ENCODE results near the gene TBX19.

TBX19 gene

DNA sequence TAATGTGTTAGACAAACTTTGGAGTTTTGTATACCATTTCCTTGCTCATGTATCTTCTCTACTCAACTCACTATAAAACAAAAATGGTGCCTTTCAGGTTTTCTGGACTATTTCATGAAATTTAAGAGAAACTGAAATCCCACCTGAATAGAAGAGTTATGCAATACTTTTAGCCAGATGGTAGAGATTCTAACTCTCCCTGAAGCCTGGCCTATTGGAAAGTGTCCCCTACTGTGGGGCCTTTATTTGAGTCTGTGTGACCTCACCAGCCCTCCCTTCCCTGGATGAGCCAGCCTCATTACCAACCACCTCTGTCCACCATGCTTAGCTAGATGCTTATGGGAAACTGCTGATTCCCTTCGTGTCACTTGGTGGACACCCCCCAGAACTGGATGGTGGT lies 35.5 kb downstream of the TBX19 start:
- Histone ChIP-seq H3K9me3 (ENCODE audit: low read length) (no peaks in the 10 kb centered on the region), H3K4me3 (ENCODE audit: low read length) (no peak overlapping the region), H3K27me3 (ENCODE audit: insufficient read depth, low read length) (no peaks in the 10 kb centered on the region), H2AFZ (ENCODE audit: low read depth, low read length) (no peak overlapping the region), H3K4me1 (ENCODE audit: insufficient read depth, low read length) (no peaks in the 10 kb centered on the region), H3K36me3 (ENCODE audit: insufficient read depth, low read length) (no peaks in the 10 kb centered on the region)

DNA sequence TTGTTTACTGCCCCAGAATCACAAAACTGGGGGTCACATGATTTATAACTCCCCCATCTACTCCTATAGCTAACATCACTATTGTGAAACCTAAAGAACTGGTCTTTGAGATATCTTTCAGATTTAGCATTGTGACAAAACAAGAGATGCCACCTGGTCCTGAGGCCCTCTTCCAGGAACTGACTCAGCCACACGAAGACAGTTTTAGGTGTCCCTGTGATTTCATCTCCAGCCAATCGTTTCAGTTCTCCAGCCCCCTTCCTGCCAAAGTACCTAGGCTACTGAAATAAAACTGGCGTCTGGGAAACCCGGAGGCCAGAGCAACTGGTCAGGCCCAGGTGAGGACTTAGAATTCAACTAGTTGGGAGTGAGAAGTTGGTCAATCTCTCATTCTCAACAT lies 36.6 kb downstream of the TBX19 start:
- Histone ChIP-seq H3K4me1 (ENCODE audit: insufficient read depth, low read length) (no peaks in the 10 kb centered on the region), H2AFZ (ENCODE audit: low read depth, low read length) (no peak overlapping the region), H3K36me3 (ENCODE audit: insufficient read depth, low read length) (no peaks in the 10 kb centered on the region), H3K9me3 (ENCODE audit: low read length) (no peaks in the 10 kb centered on the region), H3K4me3 (ENCODE audit: low read length) (no peak overlapping the region), H3K27me3 (ENCODE audit: insufficient read depth, low read length) (no peaks in the 10 kb centered on the region)

DNA sequence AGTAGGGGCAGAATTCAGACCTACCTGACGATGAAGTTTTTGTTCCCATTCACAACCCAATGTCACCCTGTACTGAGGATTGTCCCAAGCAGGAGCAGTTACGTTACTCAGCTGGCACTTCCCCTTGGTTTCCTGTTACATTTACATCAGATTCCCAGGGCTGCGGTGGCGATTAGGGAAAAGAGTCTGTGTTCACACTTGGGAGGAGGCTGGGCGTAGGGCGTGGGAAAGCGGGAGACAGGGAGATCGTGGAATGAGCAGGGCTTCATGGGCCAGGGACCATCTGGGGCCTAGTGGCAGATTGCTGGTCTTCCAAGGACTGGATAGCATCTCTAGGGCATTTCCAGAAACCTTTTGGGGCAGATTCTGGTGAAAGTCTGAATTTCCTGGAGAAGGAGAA lies 39.0 kb downstream of the TBX19 start:
- no peaks in the 10 kb centered on the region for H3K36me3 ChIP-seq (ENCODE audit: insufficient read depth, low read length)
- no peaks in the 10 kb centered on the region for H3K4me1 ChIP-seq (ENCODE audit: insufficient read depth, low read length)
- H2AFZ ChIP-seq (ENCODE audit: low read depth, low read length), result no peak overlapping the region
- H3K4me3 ChIP-seq (ENCODE audit: low read length), result no peak overlapping the region
- H3K9me3 ChIP-seq (ENCODE audit: low read length), result no peaks in the 10 kb centered on the region
- no peaks in the 10 kb centered on the region for H3K27me3 ChIP-seq (ENCODE audit: insufficient read depth, low read length)

DNA sequence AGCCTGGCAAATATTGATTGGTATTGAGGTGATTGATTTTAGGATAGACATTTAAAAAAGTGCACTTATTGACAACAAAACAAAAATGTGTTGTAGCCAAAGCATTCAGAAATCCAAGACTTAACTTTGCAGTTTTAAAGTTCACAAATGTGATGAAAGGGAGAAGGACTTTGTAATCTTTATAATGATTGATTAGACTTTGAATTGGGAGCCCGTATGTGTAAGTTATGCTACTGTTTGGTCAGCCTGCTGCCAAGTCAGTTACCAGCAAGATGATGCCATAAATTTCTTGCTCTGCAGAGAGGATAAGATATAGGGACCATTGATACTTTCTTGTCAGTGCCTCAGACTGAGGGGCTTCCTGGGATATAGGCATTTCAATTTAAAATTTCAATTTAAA lies 39.5 kb downstream of the TBX19 start:
- no peak overlapping the region for H2AFZ ChIP-seq (ENCODE audit: low read depth, low read length)

DNA sequence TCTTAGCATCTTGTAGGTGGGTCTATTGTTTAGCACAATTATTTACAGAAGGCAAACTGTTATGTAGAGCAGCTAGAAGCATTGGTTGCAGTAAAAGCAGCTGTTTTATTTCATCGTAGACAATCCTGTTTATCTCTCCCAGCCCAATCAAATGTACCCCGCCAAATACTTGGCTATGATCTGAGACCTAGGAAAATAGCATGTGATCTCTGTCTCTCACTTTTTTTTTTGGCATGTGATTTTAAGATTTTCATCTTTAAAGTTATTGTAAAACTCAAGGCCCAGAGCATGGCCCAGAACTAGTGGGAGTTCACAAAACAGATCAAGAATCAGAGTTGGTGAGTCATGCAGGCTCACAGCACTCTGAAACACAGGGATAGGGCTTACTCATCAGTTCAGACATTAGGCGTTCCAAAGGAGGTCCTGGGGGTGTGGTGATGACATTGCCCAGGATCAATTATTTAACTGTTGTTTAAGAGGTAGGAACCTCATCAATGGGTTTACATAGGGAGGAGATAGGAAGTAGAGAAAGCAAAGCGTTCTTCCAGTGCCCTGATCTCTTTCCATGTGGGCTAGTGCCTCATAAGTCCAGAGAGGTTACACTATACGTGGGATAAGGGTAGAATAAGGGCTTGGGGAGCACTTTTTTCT lies 40.2 kb downstream of the TBX19 start:
- no peaks in the 10 kb centered on the region for H3K9me3 ChIP-seq (ENCODE audit: low read length)
- H3K36me3 ChIP-seq (ENCODE audit: insufficient read depth, low read length), result no peaks in the 10 kb centered on the region
- H3K4me3 ChIP-seq (ENCODE audit: low read length), result no peak overlapping the region
- no peak overlapping the region for H2AFZ ChIP-seq (ENCODE audit: low read depth, low read length)
- no peaks in the 10 kb centered on the region for H3K4me1 ChIP-seq (ENCODE audit: insufficient read depth, low read length)
- H3K27me3 ChIP-seq (ENCODE audit: insufficient read depth, low read length), result no peaks in the 10 kb centered on the region

More for the DNA sequence above, 39.5 kb downstream of the TBX19 start:
- Histone ChIP-seq H3K4me1 (ENCODE audit: insufficient read depth, low read length) (no peaks in the 10 kb centered on the region), H3K9me3 (ENCODE audit: low read length) (no peaks in the 10 kb centered on the region), H3K27me3 (ENCODE audit: insufficient read depth, low read length) (no peaks in the 10 kb centered on the region), H3K4me3 (ENCODE audit: low read length) (no peak overlapping the region), H3K36me3 (ENCODE audit: insufficient read depth, low read length) (no peaks in the 10 kb centered on the region)

DNA sequence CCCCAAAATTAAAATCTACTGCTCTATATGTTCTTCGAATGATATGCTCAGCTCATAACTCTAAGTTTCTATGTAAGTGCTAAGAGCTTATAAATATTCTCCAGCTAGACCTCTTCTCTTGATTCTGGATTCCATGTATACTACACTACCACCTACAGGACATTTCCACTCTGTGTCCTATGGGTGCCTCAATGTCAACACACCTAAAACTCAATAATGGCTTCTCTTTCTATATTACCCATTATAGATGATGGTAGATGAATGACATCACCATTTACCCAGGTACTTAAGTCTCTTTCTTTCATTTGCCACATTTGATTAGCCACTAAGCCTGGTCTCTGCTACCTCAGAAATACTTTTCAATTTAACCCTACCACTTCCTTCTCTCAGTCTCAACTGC lies 41.3 kb downstream of the TBX19 start:
- Histone ChIP-seq H3K4me3 (ENCODE audit: low read length) (no peak overlapping the region), H2AFZ (ENCODE audit: low read depth, low read length) (no peak overlapping the region), H3K4me1 (ENCODE audit: insufficient read depth, low read length) (no peaks in the 10 kb centered on the region), H3K36me3 (ENCODE audit: insufficient read depth, low read length) (no peaks in the 10 kb centered on the region), H3K9me3 (ENCODE audit: low read length) (no peaks in the 10 kb centered on the region), H3K27me3 (ENCODE audit: insufficient read depth, low read length) (no peaks in the 10 kb centered on the region)

DNA sequence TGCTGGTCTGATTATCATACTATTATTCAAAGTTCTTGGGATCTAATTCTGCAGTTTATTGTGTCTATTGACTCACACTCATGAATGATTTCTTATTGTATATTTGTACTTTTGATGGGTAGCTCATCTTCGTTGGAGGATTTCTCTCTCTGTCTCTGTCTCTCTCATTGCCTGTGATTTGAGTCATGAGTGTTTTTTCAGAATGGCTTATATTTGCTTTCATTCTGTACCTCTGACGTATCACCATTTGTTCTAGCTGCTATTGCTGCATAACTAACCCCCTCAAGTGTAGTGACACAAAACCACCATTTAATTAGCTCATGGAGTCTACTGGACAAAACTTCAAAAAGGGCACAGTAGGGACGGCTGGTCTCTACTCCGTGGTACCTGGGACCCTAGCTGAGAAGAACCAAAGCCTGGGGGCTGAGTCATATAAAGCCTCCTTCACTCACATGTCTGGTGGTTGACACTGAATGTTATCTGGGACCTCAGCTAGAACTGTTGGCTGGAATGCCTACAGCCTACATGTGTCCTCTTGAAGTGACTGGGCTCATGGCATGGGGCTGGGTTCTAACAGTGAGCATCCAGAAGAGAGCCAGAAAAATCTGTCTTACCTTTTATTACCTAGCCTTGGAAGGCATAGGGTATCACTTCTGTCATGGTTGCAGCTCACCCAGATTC lies 44.2 kb downstream of the TBX19 start:
- Histone ChIP-seq H2AFZ (ENCODE audit: low read depth, low read length) (no peak overlapping the region), H3K4me3 (ENCODE audit: low read length) (no peak overlapping the region), H3K4me1 (ENCODE audit: insufficient read depth, low read length) (no peaks in the 10 kb centered on the region), H3K36me3 (ENCODE audit: insufficient read depth, low read length) (no peaks in the 10 kb centered on the region), H3K27me3 (ENCODE audit: insufficient read depth, low read length) (no peaks in the 10 kb centered on the region), H3K9me3 (ENCODE audit: low read length) (no peaks in the 10 kb centered on the region)

DNA sequence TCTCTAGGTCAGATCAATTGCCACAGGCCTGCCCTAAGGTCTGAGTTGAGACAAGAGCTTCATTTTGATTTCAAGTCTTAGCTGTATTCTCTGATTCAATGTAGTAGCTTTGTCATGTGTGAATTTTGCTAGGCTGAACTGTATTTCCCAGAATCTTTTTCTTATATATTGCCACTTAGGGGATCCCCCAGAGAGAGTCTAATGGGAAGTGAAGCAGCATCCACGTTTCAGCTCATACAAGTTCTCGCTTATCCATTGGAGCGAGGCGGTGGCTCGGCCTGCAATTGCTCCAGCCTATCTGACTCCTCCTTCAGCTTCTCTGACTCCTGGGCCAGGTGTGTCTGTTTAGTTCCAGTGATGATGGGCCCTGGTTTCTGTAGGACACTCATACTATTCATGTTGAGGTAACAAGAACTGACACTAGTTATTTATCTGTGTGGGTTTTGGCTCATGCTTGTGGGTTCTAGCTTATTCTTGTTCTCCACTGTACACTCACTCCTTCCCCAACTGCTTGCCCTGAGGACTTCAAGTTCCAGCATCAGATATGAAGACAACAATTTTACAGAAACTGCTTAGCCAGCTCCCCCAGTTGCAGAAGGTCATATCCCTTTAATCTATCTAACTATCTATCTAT lies 48.2 kb downstream of the TBX19 start:
- Histone ChIP-seq H3K9me3 (ENCODE audit: low read length) (no peaks in the 10 kb centered on the region), H3K4me3 (ENCODE audit: low read length) (no peak overlapping the region), H3K27me3 (ENCODE audit: insufficient read depth, low read length) (no peaks in the 10 kb centered on the region), H3K36me3 (ENCODE audit: insufficient read depth, low read length) (no peaks in the 10 kb centered on the region), H3K4me1 (ENCODE audit: insufficient read depth, low read length) (peaks cover 4% of the 10 kb centered on the region), H2AFZ (ENCODE audit: low read depth, low read length) (no peak overlapping the region)

DNA sequence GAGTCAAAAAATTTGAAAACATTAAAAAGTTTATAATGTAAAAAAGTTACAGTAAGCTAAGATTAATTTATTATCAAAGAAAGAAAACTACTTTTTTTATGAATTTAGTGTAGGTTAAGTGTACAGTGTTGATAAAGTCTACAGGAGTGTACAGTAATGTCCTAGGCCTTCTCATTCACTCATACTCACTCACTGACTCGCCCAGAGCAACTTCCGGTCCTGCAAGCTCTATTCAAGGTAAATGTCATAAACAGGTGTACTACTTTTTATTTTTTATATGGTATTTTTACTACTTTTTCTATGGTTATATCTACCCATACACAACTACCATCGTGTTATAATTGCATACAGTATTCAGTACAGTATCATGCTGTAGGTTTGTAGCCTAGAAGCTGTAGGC lies 49.6 kb downstream of the TBX19 start:
- Histone ChIP-seq H3K27me3 (ENCODE audit: insufficient read depth, low read length) (no peaks in the 10 kb centered on the region), H3K9me3 (ENCODE audit: low read length) (no peaks in the 10 kb centered on the region), H3K4me1 (ENCODE audit: insufficient read depth, low read length) (peaks cover 10% of the 10 kb centered on the region), H2AFZ (ENCODE audit: low read depth, low read length) (no peak overlapping the region), H3K4me3 (ENCODE audit: low read length) (no peak overlapping the region), H3K36me3 (ENCODE audit: insufficient read depth, low read length) (no peaks in the 10 kb centered on the region)

DNA sequence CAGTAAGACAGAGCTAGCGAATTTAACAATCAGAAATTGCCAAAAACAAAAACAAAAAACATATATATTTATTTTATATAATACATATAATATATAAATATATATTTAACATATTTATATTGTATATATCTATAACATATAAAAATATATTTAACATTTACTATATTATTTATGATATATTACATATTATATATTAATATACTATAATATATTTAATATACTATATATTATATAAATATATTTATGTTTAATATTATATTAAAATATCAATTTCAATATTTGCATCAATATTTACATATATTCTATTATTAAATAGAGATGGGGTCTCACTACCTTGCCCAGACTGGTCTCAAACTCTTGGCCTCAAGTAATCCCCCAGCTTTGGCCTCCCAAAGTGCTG lies 50.9 kb downstream of the TBX19 start:
- Histone ChIP-seq H2AFZ (ENCODE audit: low read depth, low read length) (no peak overlapping the region), H3K9me3 (ENCODE audit: low read length) (no peaks in the 10 kb centered on the region), H3K4me1 (ENCODE audit: insufficient read depth, low read length) (peaks cover 10% of the 10 kb centered on the region), H3K36me3 (ENCODE audit: insufficient read depth, low read length) (no peaks in the 10 kb centered on the region), H3K4me3 (ENCODE audit: low read length) (no peak overlapping the region), H3K27me3 (ENCODE audit: insufficient read depth, low read length) (no peaks in the 10 kb centered on the region)

DNA sequence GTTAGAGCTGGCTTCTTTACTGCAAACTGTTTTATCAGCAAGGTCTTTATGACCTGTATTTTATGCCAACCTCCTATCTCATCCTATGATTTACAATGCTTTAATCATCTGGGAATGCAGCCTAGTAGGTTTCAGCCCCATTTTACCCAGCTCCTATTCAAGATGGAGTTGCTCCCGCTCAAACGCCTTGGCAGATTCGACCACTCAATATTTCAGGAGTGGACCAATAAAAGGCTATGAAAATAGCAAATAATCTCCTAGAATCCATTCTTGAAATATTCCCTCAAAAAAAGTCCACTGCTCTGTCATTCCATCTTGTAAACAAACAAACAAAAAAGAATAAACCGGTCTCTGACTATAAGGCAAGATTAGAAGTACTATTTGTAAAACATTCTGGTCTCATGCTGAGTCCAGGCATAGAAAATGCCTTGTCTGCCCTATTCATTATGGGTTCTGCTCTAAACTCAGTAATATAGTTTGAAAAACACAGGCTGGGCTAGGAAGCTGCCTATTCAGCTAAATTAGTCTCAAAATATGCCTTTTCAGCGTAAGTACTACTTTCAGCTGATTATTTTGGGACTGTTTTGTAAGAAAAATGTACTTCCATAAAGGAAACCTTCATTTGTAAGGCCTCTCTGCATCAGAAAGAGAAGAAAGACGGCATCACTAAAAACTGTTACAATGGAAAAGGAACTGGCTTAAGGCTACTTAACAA lies 53.0 kb downstream of the TBX19 start:
- Histone ChIP-seq H2AFZ (ENCODE audit: low read depth, low read length) (no peak overlapping the region), H3K4me3 (ENCODE audit: low read length) (no peak overlapping the region), H3K9me3 (ENCODE audit: low read length) (no peaks in the 10 kb centered on the region), H3K4me1 (ENCODE audit: insufficient read depth, low read length) (peaks cover 10% of the 10 kb centered on the region), H3K27me3 (ENCODE audit: insufficient read depth, low read length) (no peaks in the 10 kb centered on the region), H3K36me3 (ENCODE audit: insufficient read depth, low read length) (no peaks in the 10 kb centered on the region)

DNA sequence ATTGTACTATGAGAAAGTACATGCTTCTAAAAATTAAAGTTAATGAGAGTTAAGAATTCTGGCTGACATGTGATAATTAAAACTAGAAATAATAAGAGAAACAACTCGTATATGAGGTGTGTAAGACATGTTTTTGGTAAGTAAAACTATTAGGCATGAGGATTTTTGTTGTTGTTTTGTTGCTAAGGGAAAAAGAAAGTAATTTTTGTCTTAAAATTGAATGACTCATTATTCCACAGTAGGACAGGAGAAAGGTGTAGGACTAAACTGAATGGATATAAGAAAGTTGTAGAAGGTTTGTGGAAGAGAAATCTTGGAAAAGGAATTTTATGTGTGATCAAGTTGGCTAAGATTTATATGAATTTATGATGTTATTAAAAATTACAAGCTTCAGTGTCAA lies 54.8 kb downstream of the TBX19 start:
- Histone ChIP-seq H3K9me3 (ENCODE audit: low read length) (no peaks in the 10 kb centered on the region), H3K36me3 (ENCODE audit: insufficient read depth, low read length) (no peaks in the 10 kb centered on the region), H3K4me1 (ENCODE audit: insufficient read depth, low read length) (peaks cover 10% of the 10 kb centered on the region), H3K27me3 (ENCODE audit: insufficient read depth, low read length) (no peaks in the 10 kb centered on the region), H2AFZ (ENCODE audit: low read depth, low read length) (no peak overlapping the region), H3K4me3 (ENCODE audit: low read length) (no peak overlapping the region)

All from neuron (in vitro differentiated cells).